Spleen (tissue), 11 donors: Measurements from ENCODE around the gene ATP12A. TPM values are rescaled to one million over a fixed set of nuclear protein-coding genes. Genes with fewer than 3 reads are reported as not detected.

Experiments
- DNase-seq: peaks from one replicate; pipeline ENCODE4 v3.0.0-alpha.2; 2020
- H3K27ac ChIP-seq, 8 donors: fragments of 200-600 bp; sonication (generic) in 7 of 8; 1 replicate in 4 of 8; 2 replicates in 4 of 8; pipeline versions ENCODE4 v1.5.0 to v1.8.0; 2016 to 2021; ENCODE audit warnings: inconsistent platforms in 4 of 8, mild to moderate bottlenecking in 4 of 8, moderate library complexity in 1 of 8
- H3K27me3 ChIP-seq, 7 donors: fragments of 200-600 bp; sonication (generic) in 6 of 7; replicated peaks in 1 of 7; 1 replicate in 4 of 7; 2 replicates in 3 of 7; pipeline versions ENCODE4 v1.5.0 to v1.8.0; 2016 to 2021; ENCODE audit warnings: inconsistent platforms in 3 of 7, mild to moderate bottlenecking in 1 of 7
- H3K36me3 ChIP-seq, 6 donors: fragments of 200-600 bp; sonication (generic) in 5 of 6; 1 replicate in 4 of 6; 2 replicates in 2 of 6; pipeline versions ENCODE4 v1.5.0 to v1.8.0; 2016 to 2021; ENCODE audit warnings: inconsistent platforms in 2 of 6
- H3K4me1 ChIP-seq, 6 donors: fragments of 200-600 bp; sonication (generic) in 5 of 6; 1 replicate in 3 of 6; 2 replicates in 3 of 6; pipeline versions ENCODE4 v1.5.0 to v1.8.0; 2016 to 2021; ENCODE audit warnings: inconsistent platforms in 3 of 6
- H3K4me3 ChIP-seq, 8 donors: fragments of 200-600 bp; sonication (generic) in 7 of 8; 1 replicate in 4 of 8; 2 replicates in 4 of 8; pipeline versions ENCODE4 v1.5.0 to v1.8.0; 2016 to 2021; ENCODE audit warnings: inconsistent platforms in 4 of 8, mild to moderate bottlenecking in 4 of 8, moderate library complexity in 2 of 8
- H3K9me3 ChIP-seq, 8 donors: fragments of 200-600 bp; sonication (generic) in 7 of 8; 1 replicate in 4 of 8; 2 replicates in 4 of 8; pipeline versions ENCODE4 v1.5.0 to v1.8.0; 2016 to 2021; ENCODE audit warnings: inconsistent platforms in 4 of 8
- POLR2A ChIP-seq, 3 donors: fragments of 450-650 bp; IDR thresholded peaks; one replicate each; pipeline ENCODE4 v1.5.1; 2017; ENCODE audit warnings: antibody characterized with exemption in 3 of 3, mild to moderate bottlenecking in 1 of 3
- POLR2AphosphoS5 ChIP-seq, 3 donors: sonication (generic); formaldehyde crosslinking; IDR thresholded peaks; one replicate each; pipeline ENCODE4 v1.5.1; 2017; ENCODE audit warnings: antibody characterized with exemption in 3 of 3
- WGBS, 5 donors: extraction: QIAGEN DNeasy Blood & Tissue Kit in 3 of 5; methylation state at CpG; one replicate each; pipeline versions ENCODE4 v1.1.5 to v1.1.7; 2013 to 2018; 5-methylcytosine and 5-hydroxymethylcytosine counted together
- intact Hi-C: fragments of 100-400 bp; cut with DNase I; formaldehyde crosslinking; loops from one replicate; pipeline ENCODE4 v1.15.0; 2023; ENCODE audit warnings: low total_unique reads
- polyA plus RNA-seq, 3 donors: library from polyadenylated mRNA; stranded (reverse); fragments of 200-250 nt; gene quantifications; one replicate each; pipeline ENCODE4 v1.2.1, GENCODE V29; 2013
- total RNA-seq, 7 donors: library from RNA; depleted of rRNA in 3 of 7; stranded (reverse); fragments of >200 nt in 3 of 7; fragmentation: NEBNext Ultra II Directional in 4 of 7; extraction: Animal tissue kit (Norgen Biotek cat#: 25700) in 4 of 7; gene quantifications; one replicate each; pipeline versions ENCODE4 v1.1.0 to v1.2.1, GENCODE V29; 2016 to 2021
- TF ChIP-seq, protein P1 (sequence below), 11 experiments: fragments of 200-600 bp in 7 of 11; fragments of 450-650 bp in 4 of 11; sonication (generic) in 4 of 11; IDR thresholded peaks in 8 of 11; conservative IDR thresholded peaks in 3 of 11; 1 replicate in 7 of 11; 2 replicates in 4 of 11; pipeline versions ENCODE4 v1.4.0 to v1.8.0; 2016 to 2021; ENCODE audit warnings: antibody characterized with exemption in 11 of 11, inconsistent platforms in 4 of 11, mild to moderate bottlenecking in 1 of 11
- donor health status: healthy with polysubstance abuse.
- donor health status: DM: no; HTN: no; CAD: no; lungs with moderate emphysema.
- donor health status: DM: no; HTN: no; CAD: no.
- donor health status: Bipolar disorder and iron deficiency.
- donor health status: healthy.
- donor health status: DM: no; HTN: no; CAD: no.
- donor health status: DM: yes; HTN: yes; CAD: no.

The ATP12A gene
- total and polyA plus RNA-seq, 10 donors = not detected

DNA sequence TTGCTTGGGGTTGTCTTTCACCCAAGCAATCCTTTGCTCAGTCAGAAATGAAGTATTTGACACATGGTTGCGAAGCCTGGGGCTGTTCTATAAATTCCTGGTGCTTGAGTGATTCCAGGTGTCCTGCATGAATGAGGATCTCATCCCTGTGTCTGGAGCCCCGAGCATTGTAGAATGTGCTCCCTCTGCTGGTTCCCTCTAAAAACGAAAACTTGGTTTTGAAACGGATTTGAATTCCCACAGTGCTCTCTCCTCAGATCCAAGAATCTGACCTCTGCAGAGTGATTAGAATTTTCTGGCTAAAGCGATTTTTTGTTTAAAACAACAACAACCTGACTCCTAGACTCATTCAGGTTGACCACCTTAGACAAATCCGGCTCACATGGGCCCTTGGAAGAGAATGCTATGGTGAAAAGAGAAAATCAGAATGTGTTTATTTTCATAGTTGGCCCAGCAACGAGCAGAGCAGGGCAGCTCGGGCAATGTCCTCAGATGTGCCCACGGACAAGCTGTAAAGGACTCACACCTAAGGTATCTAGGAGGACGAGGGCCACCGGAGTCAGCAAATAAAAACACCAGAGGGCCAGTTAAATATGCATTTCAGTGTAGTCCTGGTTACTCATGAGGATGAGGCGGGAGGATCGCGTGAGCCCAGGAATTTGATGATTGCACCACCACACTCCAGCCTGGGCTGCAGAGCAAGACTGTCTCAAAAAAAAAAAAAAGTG, 8.7 kb upstream of the ATP12A start:
- WGBS, 5 donors = 36 to 49% (median 42%) methylated on average over 14 of the region's 14 CpGs
- peaks cover 0 to 12% (median 10%) of the 10 kb centered on the region in 6 donors for H3K4me1 ChIP-seq
- TF ChIP-seq POLR2A (IDR thresholded peaks at IDR 0.05) = no peak
- TF ChIP-seq, protein P1, sequence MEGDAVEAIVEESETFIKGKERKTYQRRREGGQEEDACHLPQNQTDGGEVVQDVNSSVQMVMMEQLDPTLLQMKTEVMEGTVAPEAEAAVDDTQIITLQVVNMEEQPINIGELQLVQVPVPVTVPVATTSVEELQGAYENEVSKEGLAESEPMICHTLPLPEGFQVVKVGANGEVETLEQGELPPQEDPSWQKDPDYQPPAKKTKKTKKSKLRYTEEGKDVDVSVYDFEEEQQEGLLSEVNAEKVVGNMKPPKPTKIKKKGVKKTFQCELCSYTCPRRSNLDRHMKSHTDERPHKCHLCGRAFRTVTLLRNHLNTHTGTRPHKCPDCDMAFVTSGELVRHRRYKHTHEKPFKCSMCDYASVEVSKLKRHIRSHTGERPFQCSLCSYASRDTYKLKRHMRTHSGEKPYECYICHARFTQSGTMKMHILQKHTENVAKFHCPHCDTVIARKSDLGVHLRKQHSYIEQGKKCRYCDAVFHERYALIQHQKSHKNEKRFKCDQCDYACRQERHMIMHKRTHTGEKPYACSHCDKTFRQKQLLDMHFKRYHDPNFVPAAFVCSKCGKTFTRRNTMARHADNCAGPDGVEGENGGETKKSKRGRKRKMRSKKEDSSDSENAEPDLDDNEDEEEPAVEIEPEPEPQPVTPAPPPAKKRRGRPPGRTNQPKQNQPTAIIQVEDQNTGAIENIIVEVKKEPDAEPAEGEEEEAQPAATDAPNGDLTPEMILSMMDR (IDR thresholded peaks at IDR 0.05 in 8 of 11, conservative IDR thresholded peaks at IDR 0.05 in 3 of 11) = peak in 9 of 11 experiments; percentile 11 to 52 (median 38)
- H3K36me3 ChIP-seq = no peaks in the 10 kb centered on the region
- intact Hi-C loops = no loop called here
- DNase-seq = no peak
- no peak overlapping the region for H3K4me3 ChIP-seq
- H3K27ac ChIP-seq = no peak overlapping the region
- no peaks in the 10 kb centered on the region for H3K9me3 ChIP-seq
- H3K27me3 ChIP-seq = peaks cover 0 to 27% (median 5%) of the 10 kb centered on the region in 7 donors

GRCh38 chr13:24672141-24673132, 7.8 kb upstream of the ATP12A start:
- H3K27me3 ChIP-seq = peaks cover 0 to 36% (median 7%) of the 10 kb centered on the region in 7 donors
- 69 to 90% (median 76%) methylated on average over 9 of the region's 9 CpGs for WGBS, 5 donors
- no peak for DNase-seq
- H3K36me3 ChIP-seq = no peaks in the 10 kb centered on the region
- H3K27ac ChIP-seq = no peak overlapping the region
- no peak overlapping the region for H3K4me3 ChIP-seq
- TF ChIP-seq POLR2AphosphoS5 (IDR thresholded peaks at IDR 0.05) = no peak
- TF ChIP-seq, protein P1 (IDR thresholded peaks at IDR 0.05 in 8 of 11, conservative IDR thresholded peaks at IDR 0.05 in 3 of 11) = no peak
- TF ChIP-seq POLR2A (IDR thresholded peaks at IDR 0.05) = no peak
- no peaks in the 10 kb centered on the region for H3K9me3 ChIP-seq
- intact Hi-C loops = no loop called here
- H3K4me1 ChIP-seq = peaks cover 0 to 12% (median 10%) of the 10 kb centered on the region in 6 donors

DNA sequence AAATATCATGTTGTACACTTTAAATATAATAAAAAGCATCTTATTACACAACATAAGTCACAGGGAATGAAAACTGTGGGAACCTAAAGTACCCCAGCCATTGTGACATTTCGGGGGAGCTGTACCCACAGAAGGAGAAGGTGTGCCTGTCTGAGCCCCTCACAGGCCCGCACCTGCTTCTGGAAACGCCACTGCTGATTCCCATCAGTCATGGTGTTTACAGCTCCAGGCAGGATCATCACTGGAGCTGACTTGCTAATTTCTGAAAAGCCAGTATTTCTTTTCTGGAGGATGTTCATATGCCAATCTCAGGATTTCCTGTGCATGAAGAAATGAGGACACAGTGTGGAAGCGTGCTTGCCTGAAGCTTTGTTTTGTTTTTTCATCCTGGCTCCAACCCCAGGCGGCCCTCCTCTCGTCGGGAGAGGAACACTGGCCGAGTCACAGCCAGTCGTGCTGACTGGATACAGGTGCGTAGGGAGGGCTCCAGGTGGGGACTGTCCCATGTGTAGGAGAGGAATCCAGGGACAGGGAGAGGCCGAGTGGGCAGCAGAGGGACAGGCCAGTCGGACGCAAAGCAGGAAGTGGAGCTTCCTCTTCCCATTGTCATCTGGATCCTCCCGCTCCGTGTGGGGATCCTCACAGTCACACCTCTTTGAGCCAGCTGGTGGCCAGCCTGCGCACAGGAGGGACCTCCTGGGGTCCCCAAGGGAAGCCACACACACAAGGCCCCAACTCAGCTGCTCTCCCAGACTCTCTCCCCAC, 4.2 kb upstream of the ATP12A start:
- Histone ChIP-seq H3K4me3 (no peak overlapping the region), H3K27ac (no peak overlapping the region), H3K9me3 (no peaks in the 10 kb centered on the region), H3K27me3 (peaks cover 4 to 54% (median 24%) of the 10 kb centered on the region in 7 donors), H3K4me1 (peaks cover 5 to 22% (median 19%) of the 10 kb centered on the region in 6 donors), H3K36me3 (no peaks in the 10 kb centered on the region)
- no peak for DNase-seq
- 58 to 68% (median 63%) methylated on average over 16 of the region's 16 CpGs for WGBS, 5 donors
- intact Hi-C loops = no loop called here
- TF ChIP-seq POLR2AphosphoS5 (IDR thresholded peaks at IDR 0.05) (no peak), POLR2A (IDR thresholded peaks at IDR 0.05) (no peak)
- TF ChIP-seq, protein P1 (IDR thresholded peaks at IDR 0.05 in 8 of 11, conservative IDR thresholded peaks at IDR 0.05 in 3 of 11) = no peak
